ENCODE measurements around the gene HIRA. TPM values are rescaled to one million over a fixed set of nuclear protein-coding genes. Genes with fewer than 3 reads are reported as not detected.

The HIRA gene
- polyA plus RNA-seq, 6 donors from 2014 or later: 4.9 to 13.3 (median 10.4) TPM

DNA sequence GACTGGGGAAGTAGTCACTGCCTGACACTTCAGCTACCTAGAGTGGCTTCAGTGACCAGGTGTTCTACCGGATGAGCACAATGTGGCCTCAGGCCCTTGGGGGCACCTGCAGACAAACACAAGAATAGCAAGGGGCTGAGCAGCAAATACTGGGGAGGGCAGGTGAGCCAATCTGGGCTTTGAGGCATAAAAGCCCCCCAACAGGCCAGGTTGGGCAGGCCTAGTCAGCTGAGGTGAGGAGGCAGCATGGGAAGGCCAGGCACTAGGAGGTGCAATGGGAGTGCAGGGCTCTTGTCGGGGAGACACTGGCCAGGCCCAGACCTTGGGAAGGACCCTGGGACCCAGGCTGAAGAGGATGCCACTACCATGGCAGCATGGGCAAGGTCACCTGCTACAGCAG lies 38.5 kb upstream of the HIRA start:
- no peak overlapping the region for H3K4me3 Mint-ChIP-seq
- H3K4me1 Mint-ChIP-seq: peaks cover 8 to 20% (median 10%) of the 10 kb centered on the region in 3 donors
- H3K9me3 Mint-ChIP-seq: no peaks in the 10 kb centered on the region
- no peak for DNase-seq
- H3K27ac Mint-ChIP-seq: peak overlapping the region in 3 of 6 donors; percentile 44 to 89 (median 60)
- no peaks in the 10 kb centered on the region for H3K27me3 Mint-ChIP-seq
- H3K36me3 Mint-ChIP-seq: peaks cover 11 to 41% of the 10 kb centered on the region in 2 donors
- ATAC-seq (ENCODE audit: low read depth in 2 of 2): no peak

DNA sequence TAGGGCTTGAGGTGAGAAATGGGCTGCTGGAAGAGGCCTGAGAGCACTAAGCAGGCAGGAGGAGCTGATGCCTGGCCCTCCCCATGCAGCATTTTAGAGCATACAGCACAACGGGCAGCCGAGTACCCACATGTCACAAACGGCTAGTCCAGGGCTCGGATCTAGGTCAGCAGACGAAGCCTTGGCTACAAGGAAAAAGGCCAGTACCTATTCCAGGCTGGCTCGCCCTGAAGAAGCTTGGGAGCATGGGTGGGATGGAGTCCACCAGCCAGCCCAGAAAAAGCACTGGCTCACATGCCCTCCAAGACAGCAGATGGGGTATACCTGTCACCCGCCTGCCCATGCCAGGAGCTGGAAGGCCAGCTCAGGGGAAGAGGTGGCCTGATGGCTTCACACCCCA lies 37.9 kb upstream of the HIRA start:
- no peaks in the 10 kb centered on the region for H3K9me3 Mint-ChIP-seq
- ATAC-seq (ENCODE audit: low read depth in 2 of 2) (no peak), DNase-seq (no peak)
- H3K27me3 Mint-ChIP-seq: no peaks in the 10 kb centered on the region
- peaks cover 8 to 20% (median 10%) of the 10 kb centered on the region in 3 donors for H3K4me1 Mint-ChIP-seq
- peaks cover 14 to 45% of the 10 kb centered on the region in 2 donors for H3K36me3 Mint-ChIP-seq
- peak overlapping the region in 1 of 6 donors; percentile 81 for H3K27ac Mint-ChIP-seq
- no peak overlapping the region for H3K4me3 Mint-ChIP-seq

DNA sequence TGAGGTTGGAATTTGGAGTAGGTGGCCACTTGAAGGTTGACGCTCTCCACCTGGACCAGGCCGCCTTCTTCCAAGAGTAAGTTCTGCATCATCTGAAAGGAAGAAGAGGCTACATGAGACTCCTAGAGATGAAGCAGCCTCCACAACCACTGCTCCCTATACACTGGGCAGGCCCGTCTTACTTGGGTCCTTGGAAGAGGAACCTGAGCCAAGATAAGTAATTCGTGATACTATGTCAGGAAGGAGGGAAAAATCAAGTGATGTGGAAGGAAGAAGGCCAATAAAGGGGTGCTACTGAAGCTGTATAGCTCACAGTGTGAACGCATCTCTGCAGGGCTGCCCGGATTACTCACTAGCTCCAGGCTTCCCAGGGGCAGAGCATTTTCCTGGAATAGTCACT lies 36.4 kb upstream of the HIRA start:
- no peak overlapping the region for H3K4me3 Mint-ChIP-seq
- H3K9me3 Mint-ChIP-seq: no peaks in the 10 kb centered on the region
- ATAC-seq (ENCODE audit: low read depth in 2 of 2): no peak
- no peaks in the 10 kb centered on the region for H3K27me3 Mint-ChIP-seq
- H3K4me1 Mint-ChIP-seq: peaks cover 3 to 20% (median 5%) of the 10 kb centered on the region in 3 donors
- no peak overlapping the region for H3K27ac Mint-ChIP-seq
- DNase-seq: no peak
- peaks cover 17 to 53% of the 10 kb centered on the region in 2 donors for H3K36me3 Mint-ChIP-seq

DNA sequence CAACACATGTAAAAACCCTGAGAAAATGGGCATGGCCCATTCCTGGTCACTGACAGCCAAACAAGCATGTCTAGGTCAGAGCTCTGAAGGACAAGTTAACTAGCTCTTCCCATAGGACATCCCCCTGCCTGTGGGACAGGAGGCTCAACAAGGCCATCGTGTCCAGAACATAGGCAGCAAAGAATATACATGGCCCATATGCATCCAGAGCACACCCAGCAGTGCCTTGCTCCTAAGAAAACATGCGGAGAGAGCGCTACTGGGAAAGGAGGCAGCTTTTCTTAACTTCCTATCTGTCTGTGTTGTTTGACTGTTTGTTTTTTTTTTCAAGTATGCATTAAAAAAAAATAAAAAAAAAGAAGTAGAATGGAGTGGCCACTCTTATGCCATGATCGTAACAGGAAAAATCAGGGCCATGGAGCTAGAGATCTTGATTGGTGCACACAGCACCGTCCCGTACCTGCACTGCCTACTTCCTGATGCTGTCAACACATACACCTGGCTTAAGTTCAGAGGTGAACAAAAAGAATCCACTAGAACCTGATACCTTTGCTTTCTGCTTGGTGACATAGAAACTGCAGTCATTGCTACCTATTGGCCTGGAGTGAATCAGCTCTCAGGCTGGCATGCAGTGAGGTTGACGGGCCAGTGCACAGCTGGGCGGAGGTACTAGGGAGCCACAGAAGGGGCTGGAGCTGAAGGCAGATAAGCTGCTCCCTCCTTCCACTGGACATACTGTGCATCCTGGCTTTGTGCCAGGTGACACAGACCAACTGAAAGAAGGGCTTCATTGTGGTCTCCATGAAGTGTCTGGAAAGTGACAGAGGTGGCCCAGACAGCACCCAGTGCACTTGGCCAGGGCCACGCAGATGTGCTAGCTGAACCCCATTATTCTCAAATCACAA lies 35.6 kb upstream of the HIRA start:
- Mint-ChIP-seq H3K4me3 (no peak overlapping the region), H3K27ac (peak overlapping the region in 1 of 6 donors; percentile 7), H3K9me3 (no peaks in the 10 kb centered on the region), H3K27me3 (no peaks in the 10 kb centered on the region), H3K4me1 (peaks cover 2 to 14% (median 5%) of the 10 kb centered on the region in 3 donors), H3K36me3 (peaks cover 20 to 53% of the 10 kb centered on the region in 2 donors)
- ATAC-seq (ENCODE audit: low read depth in 2 of 2) (no peak), DNase-seq (no peak)

DNA sequence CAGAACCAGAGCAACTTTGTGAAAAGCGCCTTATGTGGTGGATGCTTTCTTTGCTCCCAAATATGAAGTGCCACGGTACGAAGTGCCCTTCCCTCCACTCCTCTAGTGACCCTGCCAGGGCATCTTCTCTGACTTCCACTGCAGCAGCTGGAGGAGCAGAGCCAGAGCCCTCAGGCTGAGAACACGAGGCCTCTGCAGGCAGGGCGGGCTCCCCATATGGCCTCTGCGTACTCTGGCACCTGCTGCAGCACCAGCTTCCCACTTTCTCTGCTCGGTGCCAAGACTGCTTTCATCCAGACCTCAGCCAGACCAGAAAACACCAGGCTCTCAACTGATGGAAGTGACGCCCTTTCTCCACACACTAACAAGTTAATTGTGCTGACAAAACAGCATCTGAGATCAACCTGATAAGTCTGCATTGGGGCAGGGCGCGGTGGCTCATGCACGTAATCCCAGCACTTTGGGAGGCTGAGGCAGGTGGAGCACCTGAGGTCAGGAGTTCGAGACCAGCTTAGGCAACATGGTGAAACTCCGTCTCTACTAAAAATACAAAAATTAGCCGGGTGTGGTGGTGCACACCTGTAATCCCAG lies 34.7 kb upstream of the HIRA start:
- Mint-ChIP-seq H3K27me3 (no peaks in the 10 kb centered on the region), H3K4me3 (no peak overlapping the region), H3K27ac (no peak overlapping the region), H3K9me3 (no peaks in the 10 kb centered on the region), H3K36me3 (peaks cover 20 to 44% of the 10 kb centered on the region in 2 donors), H3K4me1 (peaks cover 0 to 11% (median 5%) of the 10 kb centered on the region in 3 donors)
- DNase-seq (no peak), ATAC-seq (ENCODE audit: low read depth in 2 of 2) (no peak)

DNA sequence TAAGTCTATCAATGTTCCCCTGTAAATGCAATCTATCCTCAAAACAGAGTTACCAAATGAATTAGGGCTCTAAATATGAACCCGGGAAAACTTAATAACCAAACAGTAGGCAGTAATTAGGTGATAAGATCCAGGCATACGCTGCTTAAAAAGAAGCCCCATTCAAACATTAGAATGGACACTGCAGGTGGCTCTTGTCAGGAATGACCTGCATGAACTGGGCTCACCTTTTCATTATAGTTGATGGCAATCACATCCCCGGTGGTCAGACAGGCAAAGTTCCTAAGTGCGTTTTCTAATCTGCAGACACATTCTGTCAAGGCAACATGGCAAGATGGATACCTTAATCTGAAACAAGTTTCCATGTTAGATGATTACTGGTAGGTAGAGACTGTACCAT lies 33.4 kb upstream of the HIRA start:
- peaks cover 20 to 41% of the 10 kb centered on the region in 2 donors for H3K36me3 Mint-ChIP-seq
- H3K27me3 Mint-ChIP-seq: no peaks in the 10 kb centered on the region
- no peak for ATAC-seq (ENCODE audit: low read depth in 2 of 2)
- no peak overlapping the region for H3K27ac Mint-ChIP-seq
- no peak overlapping the region for H3K4me3 Mint-ChIP-seq
- DNase-seq: no peak
- H3K9me3 Mint-ChIP-seq: no peaks in the 10 kb centered on the region
- peaks cover 0 to 10% (median 5%) of the 10 kb centered on the region in 3 donors for H3K4me1 Mint-ChIP-seq

DNA sequence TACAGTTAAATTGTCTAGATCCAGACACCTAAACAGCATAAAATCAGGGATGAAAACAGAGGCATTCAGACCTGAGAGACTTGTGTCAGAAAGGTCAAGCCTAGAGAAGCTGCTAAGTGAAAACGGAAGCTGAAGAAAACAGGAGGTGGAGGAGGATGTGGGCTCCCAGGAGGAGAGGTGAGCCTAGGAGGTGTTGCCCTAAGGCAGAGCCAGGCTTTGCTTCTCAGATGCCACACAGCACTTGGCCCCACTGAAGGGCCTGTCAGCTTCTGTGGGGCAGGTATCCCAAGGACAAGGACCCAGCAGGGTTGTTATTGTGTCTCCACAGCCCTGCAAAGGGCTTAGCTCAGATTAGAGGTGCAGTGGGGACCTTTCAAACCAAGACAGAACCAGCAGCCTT lies 33.0 kb upstream of the HIRA start:
- no peak overlapping the region for H3K4me3 Mint-ChIP-seq
- DNase-seq: no peak
- H3K9me3 Mint-ChIP-seq: no peaks in the 10 kb centered on the region

DNA sequence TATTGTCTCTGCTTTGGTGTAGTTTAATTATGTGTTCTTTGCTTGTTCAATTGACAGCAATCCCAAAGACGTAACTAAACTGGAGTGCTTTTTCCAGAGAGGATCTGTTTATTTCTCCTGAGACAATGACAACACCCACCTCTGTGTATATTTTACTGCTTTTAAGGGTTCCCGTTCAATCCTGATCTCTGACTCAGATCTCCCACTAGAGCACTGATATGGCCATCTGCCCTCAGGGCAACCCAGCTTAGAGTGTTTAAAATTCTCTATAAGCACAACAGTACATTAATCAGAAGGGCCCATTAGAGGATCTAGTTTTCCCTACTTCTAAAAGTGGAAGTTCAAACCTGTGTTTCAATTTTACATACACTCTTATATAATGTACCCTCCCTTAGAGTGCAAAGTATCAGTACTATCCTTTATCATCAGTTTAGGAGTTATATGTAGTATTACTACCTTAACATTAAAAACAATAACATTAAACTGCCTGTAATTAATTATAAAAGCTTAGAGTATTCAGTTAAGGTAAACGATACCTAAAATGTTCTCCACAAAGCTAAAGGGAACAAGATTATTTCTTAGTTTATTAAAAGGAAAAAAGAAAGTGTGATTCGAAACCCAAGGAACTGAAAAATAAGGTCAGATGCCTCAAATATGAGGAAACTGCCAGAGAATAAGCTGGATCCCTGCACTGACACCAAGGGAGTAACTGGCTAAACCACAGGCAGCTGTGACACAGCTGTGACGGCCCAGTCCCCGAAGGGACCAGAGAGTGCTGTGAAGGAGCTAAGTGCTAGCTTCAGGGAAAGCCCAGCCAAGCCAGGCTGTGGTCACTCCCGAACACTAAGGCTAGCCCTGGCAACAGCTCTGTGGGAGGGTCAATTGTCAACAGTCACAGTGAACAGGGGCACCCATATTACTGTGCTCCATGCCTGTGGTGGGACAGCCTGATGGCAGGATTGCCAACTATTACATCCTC lies 32.2 kb upstream of the HIRA start:
- Mint-ChIP-seq H3K4me1 (peaks cover 0 to 5% (median under 1%) of the 10 kb centered on the region in 3 donors), H3K9me3 (no peaks in the 10 kb centered on the region), H3K27ac (no peak overlapping the region), H3K27me3 (no peaks in the 10 kb centered on the region), H3K4me3 (no peak overlapping the region), H3K36me3 (peaks cover 20 to 36% of the 10 kb centered on the region in 2 donors)
- ATAC-seq (ENCODE audit: low read depth in 2 of 2) (no peak), DNase-seq (no peak)

More for the DNA sequence above, 33.0 kb upstream of the HIRA start:
- Mint-ChIP-seq H3K36me3 (peaks cover 20 to 41% of the 10 kb centered on the region in 2 donors), H3K27ac (no peak overlapping the region), H3K27me3 (no peaks in the 10 kb centered on the region), H3K4me1 (peaks cover 0 to 6% (median 5%) of the 10 kb centered on the region in 3 donors)
- no peak for ATAC-seq (ENCODE audit: low read depth in 2 of 2)

DNA sequence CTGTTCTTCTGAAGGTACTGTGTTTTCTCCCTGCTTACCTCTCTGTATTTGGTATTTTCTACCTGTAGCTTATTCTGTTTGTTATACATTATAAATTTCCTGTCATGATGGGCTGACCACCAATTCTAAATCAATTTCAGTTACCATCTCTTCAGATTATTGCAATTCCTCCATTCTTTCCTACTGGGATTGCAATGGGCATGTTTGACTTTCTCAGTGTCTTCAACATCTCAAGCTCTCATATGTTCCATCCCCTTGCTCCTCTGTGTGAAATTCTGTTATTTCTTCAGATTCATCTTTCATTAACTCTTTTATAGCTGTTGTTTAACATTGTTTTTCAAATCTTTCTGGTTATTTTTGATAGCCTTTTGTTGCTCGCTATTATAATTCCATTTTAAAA lies 31.5 kb upstream of the HIRA start:
- Mint-ChIP-seq H3K4me1 (no peaks in the 10 kb centered on the region), H3K9me3 (no peaks in the 10 kb centered on the region), H3K4me3 (no peak overlapping the region), H3K36me3 (peaks cover 18 to 29% of the 10 kb centered on the region in 2 donors), H3K27me3 (no peaks in the 10 kb centered on the region), H3K27ac (peak overlapping the region in 1 of 6 donors; percentile 61)
- DNase-seq: no peak
- ATAC-seq (ENCODE audit: low read depth in 2 of 2): no peak

DNA sequence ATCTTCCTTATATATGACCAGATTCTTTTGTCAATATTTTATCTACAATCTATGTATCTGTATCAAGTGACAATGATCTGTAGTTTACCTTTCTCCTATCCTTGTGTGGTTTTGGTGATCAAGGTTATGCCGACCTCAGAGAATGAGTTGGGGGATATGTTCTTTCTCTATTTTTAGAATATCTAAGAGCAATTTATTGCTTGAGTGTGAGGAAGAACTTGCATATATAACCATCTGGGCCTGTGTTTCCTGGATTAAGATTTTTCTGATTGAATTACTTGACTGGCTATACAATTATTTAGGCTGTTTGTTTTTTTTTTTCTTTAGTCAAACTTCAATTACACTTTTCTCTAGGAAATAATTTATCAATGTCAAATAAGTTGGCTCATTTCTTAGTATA lies 30.0 kb upstream of the HIRA start:
- Mint-ChIP-seq H3K4me3 (no peak overlapping the region), H3K27me3 (no peaks in the 10 kb centered on the region), H3K27ac (no peak overlapping the region), H3K36me3 (peaks cover 14 to 21% of the 10 kb centered on the region in 2 donors), H3K4me1 (no peaks in the 10 kb centered on the region), H3K9me3 (no peaks in the 10 kb centered on the region)
- DNase-seq (no peak), ATAC-seq (ENCODE audit: low read depth in 2 of 2) (no peak)

DNA sequence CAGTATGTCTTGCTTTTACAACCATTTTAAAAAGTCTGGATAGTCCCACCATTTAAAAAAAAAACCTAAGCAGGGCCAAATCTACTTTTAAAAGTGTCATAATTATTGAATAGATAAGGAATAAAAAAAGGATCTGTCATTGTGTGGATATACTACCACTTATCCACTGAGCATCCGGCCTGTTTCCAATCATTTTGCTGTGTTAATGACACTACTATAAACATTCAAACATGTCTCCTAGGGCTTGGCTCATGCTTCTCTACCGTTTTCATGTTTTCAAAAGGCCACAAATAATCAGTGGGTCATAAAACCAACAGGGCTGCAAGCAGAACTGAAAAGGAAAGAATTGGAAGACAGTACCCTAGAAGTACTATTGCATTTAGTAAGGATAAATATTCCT lies 28.5 kb upstream of the HIRA start:
- Mint-ChIP-seq H3K4me1 (peaks cover 0 to 3% (median 0%) of the 10 kb centered on the region in 3 donors), H3K9me3 (no peaks in the 10 kb centered on the region), H3K27me3 (no peaks in the 10 kb centered on the region), H3K4me3 (no peak overlapping the region), H3K36me3 (peaks cover 15 to 21% of the 10 kb centered on the region in 2 donors), H3K27ac (peak overlapping the region in 1 of 6 donors; percentile 58)
- no peak for ATAC-seq (ENCODE audit: low read depth in 2 of 2)
- no peak for DNase-seq

DNA sequence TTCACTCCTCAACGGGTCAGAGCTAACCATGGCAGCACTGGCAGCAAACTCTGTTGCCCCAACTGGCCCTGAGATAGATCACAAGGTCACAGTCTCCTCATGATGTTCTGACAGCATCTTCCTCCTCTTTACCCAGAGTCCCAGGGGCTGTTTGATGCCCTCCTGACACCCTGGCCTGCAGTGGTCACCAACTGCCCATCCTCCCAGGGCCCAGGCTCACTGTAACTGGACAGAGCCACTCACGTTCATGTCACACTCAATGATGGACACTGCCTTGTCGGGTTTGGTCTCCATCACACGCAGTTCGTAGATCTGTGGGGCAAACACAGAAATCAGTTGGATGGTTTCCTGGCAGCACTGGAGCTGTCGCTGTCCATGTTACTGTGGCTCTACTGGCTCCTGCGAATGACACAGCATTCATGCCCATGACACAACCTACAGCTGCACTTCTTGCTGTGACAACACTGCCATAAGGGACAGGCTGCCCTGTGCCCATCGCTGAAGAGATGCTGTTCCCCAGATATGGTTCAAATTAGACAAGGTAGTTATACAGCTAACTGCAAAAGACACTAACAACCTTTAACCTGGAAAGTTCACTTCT lies 26.4 kb upstream of the HIRA start:
- Mint-ChIP-seq H3K36me3 (peaks cover 18 to 20% of the 10 kb centered on the region in 2 donors), H3K9me3 (no peaks in the 10 kb centered on the region), H3K4me3 (no peak overlapping the region), H3K4me1 (peaks cover 0 to 3% (median 0%) of the 10 kb centered on the region in 3 donors), H3K27ac (no peak overlapping the region), H3K27me3 (no peaks in the 10 kb centered on the region)
- ATAC-seq (ENCODE audit: low read depth in 2 of 2) (no peak), DNase-seq (no peak)

DNA sequence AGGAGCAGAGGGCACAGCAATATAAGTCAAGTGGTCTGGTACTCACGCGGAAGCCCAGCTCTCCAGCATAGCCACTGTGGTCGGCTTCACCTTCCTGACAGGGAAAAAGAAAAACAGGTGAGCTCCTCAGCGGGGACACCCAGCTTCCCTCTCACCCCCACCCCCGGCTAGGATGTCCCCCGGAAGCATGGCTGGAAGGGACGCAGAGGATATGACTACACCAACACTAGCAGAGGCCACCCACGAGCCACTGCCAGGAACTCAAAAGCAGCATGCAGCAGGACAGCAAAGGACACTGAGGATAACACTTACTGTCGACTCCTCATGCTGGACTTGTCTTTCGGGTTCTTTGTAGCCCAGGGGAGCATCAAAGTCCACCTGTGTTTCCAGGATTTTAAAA lies 25.0 kb upstream of the HIRA start:
- Mint-ChIP-seq H3K27me3 (no peaks in the 10 kb centered on the region), H3K27ac (no peak overlapping the region), H3K9me3 (no peaks in the 10 kb centered on the region), H3K4me1 (peaks cover 0 to 4% (median 3%) of the 10 kb centered on the region in 3 donors), H3K36me3 (peaks cover 15 to 16% of the 10 kb centered on the region in 2 donors), H3K4me3 (peak overlapping the region in 1 of 8 donors; percentile 35)
- ATAC-seq (ENCODE audit: low read depth in 2 of 2): no peak
- DNase-seq: no peak
